ENCODE results near the gene APBB2.

DNA sequence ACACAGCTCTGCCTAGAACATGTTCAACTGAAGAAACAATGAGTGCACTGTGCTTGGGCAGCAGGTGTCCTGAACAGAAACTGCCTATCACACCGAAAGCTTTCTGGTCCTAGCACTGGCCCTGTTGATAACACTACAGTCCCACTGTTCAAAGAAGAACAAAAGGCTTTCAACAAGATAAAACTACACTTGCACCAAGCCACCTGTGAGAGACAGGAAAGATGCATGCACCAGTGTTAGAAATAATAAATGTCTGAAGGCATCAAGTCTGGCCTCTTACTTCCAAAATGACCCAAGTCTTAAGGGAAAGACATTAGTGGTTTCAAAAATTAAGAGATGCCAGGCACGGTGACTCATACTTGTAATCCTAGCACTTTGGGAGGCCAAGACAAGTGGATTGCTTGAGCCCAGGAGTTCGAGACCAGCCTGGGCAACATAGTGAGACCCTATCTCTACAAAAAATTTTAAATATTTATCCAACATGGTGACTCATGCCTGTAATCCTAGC lies 68.7 kb downstream of the APBB2 start:
- TF ChIP-seq, protein P1, sequence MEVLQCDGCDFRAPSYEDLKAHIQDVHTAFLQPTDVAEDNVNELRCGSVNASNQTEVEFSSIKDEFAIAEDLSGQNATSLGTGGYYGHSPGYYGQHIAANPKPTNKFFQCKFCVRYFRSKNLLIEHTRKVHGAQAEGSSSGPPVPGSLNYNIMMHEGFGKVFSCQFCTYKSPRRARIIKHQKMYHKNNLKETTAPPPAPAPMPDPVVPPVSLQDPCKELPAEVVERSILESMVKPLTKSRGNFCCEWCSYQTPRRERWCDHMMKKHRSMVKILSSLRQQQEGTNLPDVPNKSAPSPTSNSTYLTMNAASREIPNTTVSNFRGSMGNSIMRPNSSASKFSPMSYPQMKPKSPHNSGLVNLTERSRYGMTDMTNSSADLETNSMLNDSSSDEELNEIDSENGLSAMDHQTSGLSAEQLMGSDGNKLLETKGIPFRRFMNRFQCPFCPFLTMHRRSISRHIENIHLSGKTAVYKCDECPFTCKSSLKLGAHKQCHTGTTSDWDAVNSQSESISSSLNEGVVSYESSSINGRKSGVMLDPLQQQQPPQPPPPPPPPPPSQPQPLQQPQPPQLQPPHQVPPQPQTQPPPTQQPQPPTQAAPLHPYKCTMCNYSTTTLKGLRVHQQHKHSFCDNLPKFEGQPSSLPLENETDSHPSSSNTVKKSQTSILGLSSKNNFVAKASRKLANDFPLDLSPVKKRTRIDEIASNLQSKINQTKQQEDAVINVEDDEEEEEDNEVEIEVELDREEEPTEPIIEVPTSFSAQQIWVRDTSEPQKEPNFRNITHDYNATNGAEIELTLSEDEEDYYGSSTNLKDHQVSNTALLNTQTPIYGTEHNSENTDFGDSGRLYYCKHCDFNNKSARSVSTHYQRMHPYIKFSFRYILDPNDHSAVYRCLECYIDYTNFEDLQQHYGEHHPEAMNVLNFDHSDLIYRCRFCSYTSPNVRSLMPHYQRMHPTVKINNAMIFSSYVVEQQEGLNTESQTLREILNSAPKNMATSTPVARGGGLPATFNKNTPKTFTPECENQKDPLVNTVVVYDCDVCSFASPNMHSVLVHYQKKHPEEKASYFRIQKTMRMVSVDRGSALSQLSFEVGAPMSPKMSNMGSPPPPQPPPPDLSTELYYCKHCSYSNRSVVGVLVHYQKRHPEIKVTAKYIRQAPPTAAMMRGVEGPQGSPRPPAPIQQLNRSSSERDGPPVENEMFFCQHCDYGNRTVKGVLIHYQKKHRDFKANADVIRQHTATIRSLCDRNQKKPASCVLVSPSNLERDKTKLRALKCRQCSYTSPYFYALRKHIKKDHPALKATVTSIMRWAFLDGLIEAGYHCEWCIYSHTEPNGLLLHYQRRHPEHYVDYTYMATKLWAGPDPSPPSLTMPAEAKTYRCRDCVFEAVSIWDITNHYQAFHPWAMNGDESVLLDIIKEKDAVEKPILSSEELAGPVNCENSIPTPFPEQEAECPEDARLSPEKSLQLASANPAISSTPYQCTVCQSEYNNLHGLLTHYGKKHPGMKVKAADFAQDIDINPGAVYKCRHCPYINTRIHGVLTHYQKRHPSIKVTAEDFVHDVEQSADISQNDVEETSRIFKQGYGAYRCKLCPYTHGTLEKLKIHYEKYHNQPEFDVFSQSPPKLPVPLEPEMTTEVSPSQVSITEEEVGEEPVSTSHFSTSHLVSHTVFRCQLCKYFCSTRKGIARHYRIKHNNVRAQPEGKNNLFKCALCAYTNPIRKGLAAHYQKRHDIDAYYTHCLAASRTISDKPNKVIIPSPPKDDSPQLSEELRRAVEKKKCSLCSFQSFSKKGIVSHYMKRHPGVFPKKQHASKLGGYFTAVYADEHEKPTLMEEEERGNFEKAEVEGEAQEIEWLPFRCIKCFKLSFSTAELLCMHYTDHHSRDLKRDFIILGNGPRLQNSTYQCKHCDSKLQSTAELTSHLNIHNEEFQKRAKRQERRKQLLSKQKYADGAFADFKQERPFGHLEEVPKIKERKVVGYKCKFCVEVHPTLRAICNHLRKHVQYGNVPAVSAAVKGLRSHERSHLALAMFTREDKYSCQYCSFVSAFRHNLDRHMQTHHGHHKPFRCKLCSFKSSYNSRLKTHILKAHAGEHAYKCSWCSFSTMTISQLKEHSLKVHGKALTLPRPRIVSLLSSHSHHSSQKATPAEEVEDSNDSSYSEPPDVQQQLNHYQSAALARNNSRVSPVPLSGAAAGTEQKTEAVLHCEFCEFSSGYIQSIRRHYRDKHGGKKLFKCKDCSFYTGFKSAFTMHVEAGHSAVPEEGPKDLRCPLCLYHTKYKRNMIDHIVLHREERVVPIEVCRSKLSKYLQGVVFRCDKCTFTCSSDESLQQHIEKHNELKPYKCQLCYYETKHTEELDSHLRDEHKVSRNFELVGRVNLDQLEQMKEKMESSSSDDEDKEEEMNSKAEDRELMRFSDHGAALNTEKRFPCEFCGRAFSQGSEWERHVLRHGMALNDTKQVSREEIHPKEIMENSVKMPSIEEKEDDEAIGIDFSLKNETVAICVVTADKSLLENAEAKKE (CRISPR knock-in tag; IDR thresholded peaks at IDR 0.05) = no peak
- TF ChIP-seq, protein P2, sequence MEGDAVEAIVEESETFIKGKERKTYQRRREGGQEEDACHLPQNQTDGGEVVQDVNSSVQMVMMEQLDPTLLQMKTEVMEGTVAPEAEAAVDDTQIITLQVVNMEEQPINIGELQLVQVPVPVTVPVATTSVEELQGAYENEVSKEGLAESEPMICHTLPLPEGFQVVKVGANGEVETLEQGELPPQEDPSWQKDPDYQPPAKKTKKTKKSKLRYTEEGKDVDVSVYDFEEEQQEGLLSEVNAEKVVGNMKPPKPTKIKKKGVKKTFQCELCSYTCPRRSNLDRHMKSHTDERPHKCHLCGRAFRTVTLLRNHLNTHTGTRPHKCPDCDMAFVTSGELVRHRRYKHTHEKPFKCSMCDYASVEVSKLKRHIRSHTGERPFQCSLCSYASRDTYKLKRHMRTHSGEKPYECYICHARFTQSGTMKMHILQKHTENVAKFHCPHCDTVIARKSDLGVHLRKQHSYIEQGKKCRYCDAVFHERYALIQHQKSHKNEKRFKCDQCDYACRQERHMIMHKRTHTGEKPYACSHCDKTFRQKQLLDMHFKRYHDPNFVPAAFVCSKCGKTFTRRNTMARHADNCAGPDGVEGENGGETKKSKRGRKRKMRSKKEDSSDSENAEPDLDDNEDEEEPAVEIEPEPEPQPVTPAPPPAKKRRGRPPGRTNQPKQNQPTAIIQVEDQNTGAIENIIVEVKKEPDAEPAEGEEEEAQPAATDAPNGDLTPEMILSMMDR (conservative IDR thresholded peaks at IDR 0.05; ENCODE audit: low read depth in 2 of 2) = no peak
- no peak for TF ChIP-seq EZH2phosphoT487 (IDR thresholded peaks at IDR 0.05; ENCODE audit: unreplicated experiment)
- no peak for TF ChIP-seq EZH2 (IDR thresholded peaks at IDR 0.05; ENCODE audit: low read depth, unreplicated experiment)
- TF ChIP-seq CREB1 (CRISPR knock-in tag; IDR thresholded peaks at IDR 0.05; ENCODE audit: low read depth) = no peak
- TF ChIP-seq, protein P3, sequence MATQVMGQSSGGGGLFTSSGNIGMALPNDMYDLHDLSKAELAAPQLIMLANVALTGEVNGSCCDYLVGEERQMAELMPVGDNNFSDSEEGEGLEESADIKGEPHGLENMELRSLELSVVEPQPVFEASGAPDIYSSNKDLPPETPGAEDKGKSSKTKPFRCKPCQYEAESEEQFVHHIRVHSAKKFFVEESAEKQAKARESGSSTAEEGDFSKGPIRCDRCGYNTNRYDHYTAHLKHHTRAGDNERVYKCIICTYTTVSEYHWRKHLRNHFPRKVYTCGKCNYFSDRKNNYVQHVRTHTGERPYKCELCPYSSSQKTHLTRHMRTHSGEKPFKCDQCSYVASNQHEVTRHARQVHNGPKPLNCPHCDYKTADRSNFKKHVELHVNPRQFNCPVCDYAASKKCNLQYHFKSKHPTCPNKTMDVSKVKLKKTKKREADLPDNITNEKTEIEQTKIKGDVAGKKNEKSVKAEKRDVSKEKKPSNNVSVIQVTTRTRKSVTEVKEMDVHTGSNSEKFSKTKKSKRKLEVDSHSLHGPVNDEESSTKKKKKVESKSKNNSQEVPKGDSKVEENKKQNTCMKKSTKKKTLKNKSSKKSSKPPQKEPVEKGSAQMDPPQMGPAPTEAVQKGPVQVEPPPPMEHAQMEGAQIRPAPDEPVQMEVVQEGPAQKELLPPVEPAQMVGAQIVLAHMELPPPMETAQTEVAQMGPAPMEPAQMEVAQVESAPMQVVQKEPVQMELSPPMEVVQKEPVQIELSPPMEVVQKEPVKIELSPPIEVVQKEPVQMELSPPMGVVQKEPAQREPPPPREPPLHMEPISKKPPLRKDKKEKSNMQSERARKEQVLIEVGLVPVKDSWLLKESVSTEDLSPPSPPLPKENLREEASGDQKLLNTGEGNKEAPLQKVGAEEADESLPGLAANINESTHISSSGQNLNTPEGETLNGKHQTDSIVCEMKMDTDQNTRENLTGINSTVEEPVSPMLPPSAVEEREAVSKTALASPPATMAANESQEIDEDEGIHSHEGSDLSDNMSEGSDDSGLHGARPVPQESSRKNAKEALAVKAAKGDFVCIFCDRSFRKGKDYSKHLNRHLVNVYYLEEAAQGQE (IDR thresholded peaks at IDR 0.05; ENCODE audit: unreplicated experiment) = no peak
- no peak for TF ChIP-seq ZNF331 (CRISPR knock-in tag; IDR thresholded peaks at IDR 0.05; ENCODE audit: low read depth)
